T1000 (cell line): Measurements from ENCODE around the gene KLHL29.

Experiments
- DNase-seq: peaks from one replicate; lab custom pipeline; 2025; ENCODE audit warnings: mixed read lengths; lab: John Stamatoyannopoulos, UW

Gene KLHL29

DNA sequence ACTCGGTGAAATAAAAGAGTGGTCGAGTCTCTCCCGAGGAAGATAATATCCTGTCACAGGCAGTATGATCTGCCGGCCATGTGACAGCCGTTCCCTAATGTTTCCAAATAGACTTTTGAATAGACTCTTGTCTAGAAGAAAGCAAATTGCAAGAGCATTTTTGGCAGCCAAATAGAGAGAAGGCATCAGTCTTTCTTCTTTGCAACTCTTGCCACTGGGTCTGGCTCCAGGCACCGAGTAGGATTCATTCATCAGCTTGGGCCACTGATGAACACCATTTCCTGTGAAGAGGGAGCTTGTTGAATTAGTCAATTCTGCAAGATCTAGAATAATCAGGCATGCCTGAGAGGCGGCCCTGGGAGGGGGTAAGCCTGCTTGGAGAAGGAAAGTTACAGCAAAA, 165.6 kb downstream of the KLHL29 start:
- no peak for DNase-seq

DNA sequence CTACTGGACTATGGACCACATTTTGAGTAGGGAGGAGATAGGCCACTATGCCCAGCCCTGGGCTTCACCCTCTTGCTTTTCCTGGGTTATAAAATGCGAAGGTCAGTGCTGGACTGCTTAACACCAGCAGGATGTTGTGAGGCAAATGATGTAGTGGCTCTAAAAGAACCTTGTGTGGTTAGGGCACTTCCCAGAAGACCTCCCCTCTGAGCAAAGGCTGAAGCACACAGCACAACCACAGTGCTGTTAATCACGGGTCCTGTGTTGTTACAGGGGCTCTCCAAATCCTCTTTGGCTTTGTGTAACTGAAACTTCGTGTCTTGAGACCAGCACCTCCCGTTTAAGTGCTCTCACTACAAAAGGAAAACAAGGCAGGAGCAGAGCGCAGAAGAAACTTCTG, 166.9 kb downstream of the KLHL29 start:
- no peak for DNase-seq

DNA sequence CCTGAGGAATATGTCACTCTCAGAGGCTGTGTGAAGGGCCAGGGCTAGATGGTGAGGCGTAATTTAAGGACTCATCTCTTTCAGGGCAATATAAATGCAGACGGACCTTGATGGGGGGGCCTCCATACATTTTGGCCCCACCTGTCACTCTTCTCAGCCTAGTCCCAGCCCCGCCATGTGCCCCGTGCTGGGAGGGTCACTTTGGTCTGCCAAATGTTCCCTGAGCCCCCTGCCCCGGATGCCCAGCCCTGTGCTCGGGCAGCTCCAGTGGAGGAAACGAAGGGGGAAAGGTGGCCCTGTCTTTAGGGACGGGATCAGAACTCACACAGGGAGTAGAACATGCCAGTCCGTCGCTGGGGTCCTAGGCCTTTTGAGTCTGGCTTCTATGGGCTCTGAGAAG, 168.6 kb downstream of the KLHL29 start:
- no peak for DNase-seq

DNA sequence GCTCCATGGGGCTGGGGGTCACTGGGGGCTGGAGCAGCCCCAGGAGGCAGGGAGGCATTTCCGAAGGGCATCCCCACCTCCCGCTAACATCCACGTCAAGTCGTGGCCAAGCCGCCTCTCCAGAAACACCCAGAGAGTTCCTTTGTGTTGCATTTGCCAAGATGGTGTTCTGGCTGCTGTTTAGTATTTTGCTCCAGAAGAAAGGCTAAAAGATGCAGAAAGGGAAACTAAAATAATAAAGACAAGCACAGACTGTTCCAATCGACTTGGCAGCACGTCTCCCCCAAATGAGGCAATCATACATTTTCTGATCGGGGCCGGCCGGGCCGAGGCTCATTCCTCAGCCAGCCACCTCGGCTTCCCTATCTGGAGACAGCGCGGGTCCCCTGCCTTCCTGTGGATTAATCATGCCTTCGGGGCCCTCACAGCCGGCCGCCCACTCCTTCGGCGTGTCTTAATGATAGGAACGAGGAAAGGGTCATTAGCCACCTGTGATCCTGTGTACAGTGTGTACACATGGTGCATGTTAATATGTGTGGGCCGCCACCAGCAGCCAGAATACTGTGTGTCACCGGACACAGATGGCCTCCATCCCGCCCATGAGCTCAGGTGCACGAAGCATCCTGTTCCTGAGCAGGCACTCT, 169.2 kb downstream of the KLHL29 start:
- DNase-seq, result no peak

DNA sequence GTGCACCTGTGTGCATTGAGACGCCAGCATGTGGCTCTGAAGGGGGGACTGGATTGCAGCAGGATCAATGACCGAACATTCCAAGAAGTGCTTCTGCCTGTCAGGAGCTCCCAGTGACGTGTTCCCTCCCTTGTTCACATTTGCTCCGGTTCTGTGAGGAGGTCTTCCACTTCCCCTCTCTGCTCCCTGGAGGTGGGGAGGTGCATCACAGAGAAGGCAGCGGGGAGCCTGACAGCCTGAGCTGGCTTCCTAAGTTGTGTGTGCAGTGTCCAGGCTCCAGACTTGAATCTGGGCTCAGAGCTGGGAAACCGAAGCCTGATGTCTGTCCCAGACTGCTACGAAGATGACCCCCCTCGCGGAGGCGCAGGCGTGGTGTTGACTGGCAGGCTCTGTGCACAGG, 171.0 kb downstream of the KLHL29 start:
- no peak for DNase-seq

DNA sequence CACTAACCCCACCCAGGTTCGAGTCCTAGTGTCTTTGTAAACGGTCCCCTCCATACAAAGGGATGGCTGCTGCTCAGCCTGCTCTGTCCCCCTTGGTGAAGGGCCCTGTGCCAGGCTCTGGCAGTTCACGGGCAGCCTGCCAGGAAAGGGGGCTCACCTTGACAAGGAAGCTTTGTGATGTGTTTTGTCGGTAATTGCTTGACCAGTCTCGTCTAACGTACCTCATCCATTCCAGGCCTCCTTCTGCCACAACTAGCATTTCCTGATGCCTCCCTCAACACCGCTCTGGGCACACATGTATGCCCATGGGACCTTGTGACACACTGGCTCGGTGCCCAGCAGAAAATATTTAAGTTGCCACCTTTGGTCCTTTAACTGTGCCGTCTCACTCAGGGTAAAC, 171.9 kb downstream of the KLHL29 start:
- no peak for DNase-seq

DNA sequence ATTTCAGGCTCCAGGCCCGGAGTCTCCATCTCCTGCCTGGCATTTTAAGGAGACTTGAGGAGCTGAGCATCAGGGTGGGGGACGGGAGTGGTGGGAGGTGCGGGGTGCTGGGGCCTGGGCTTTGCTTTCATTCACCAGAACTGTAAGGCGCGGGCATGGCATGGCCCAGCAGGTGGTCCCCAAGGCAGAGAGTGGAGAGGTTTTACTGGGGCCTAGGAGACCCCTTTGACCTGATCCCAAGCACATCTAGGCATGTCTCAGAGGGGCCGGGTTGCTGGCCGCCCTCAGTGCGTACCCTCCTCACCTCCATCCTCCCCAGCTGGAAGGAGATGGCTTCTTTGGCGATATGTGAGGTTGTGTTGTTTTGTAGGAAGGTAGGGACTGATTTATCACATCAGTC, 172.5 kb downstream of the KLHL29 start:
- no peak for DNase-seq

- DNase-seq, result no peak
Measured at GRCh38 chr2:23559561-23560239, 174.7 kb downstream of the KLHL29 start.

DNA sequence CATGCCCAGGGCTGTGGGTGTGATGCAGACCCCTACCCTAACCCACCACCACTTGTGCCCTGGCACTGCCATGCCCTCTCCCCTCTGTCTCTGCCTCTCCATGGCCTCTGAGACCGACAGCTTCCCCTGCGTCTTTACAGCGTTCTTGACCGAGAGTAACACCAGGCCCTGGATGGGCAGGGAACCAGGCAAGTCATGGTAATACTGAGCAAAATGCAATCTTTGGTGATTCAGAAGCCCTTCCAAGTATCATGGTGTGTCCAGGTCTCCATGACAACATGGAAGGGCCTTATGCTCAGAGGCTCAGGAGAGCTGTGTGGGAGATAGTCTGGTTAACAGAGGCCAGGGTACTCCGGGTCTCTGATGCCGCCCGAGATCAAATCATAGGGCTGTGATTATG, 176.1 kb downstream of the KLHL29 start:
- DNase-seq, result no peak

DNA sequence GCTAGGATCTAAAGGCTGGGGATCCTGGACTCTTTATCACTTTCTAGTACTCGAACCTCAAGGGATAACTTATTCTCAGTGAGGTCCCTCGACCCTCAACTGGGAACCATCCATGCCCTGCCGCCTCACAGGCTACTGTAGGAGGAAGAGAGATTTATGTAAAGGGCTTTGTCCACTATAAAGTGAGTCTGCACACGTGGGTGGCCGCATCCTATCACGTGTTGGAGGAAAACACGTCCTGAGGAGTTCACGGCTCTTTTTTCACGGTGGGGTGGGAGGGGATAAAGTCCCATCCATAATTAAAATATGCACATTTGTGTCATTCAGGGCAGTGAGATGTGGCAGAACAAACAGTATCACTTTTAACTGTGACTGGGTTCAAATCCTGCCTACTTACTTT, 176.6 kb downstream of the KLHL29 start:
- no peak for DNase-seq

DNA sequence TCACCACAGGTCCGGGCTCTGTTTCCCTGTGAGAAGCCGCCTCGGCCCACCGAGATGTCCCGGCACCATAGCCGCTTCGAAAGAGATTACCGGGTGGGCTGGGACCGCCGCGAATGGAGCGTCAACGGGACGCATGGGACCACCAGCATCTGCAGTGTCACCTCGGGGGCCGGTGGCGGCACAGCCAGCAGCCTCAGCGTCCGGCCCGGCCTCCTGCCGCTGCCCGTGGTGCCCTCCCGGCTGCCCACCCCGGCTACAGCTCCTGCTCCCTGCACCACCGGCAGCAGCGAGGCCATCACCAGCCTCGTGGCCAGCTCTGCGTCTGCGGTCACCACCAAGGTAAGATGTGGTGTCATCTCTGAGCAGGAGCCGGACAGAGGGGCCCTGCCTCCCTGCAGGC, 177.2 kb downstream of the KLHL29 start:
- DNase-seq, result no peak

DNA sequence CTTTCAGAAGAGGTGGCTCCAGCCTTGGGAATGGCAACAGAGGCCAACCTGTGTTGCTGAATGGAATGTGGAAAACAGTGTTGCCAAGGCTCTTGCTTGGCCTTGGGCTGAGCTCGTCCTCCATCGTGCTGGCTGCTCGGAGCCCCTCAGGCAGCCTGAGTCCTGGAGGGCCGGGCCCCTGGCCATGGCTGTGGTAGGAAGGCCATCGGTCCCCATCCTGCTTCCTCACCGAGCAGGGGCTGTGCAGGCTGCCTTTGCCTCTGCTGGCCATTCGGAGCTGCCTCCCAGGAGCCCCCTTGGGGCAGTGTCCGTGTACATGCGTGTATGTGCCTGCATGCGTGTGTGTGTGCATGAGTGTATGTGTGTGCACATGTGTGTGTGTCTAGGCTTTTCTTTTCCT, 178.2 kb downstream of the KLHL29 start:
- DNase-seq, result no peak

DNA sequence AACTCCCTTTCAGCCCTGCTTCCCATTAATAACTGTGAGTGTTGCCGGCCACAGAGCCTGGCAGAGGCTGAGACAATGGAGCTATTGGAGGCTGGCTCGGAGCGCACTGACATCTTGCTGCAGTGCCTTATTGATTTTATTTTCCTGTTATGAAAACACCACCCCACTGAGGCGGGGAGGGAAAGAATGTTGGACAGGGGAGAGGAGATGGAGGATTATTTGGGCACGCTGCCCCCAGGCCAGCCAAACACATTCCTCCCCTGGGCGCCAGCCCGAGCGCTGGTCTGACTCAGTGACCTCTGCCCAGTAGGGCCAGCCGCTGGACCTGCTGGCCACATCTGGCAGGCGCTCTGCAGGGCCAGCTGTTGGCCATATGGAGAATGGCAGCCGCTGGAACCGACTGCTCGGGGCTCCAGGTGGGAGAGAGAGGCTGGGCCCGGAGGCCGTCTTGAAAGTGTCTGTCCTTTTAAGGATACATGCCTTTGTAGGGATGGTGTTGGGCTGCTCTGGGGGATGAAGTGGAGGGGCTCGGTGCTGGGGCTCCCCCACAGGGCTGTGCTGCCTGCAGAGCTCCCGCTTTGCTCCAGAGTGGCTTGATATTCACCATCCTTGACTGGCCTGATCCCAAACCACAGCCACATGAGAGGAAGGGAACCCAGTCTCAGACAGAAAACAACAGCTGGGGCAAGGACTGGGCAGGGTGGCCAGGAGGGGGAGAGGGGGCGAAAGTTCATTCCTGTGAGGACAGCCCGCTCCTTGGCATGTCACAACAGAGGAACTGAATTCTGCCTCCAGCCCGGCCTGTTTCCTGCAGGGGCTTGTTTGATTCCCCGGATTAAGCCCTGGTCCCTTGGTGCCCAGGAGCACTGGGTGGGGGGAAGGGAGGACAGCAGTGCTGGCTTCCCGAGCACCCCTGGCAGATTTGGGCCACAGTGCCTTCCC, 179.0 kb downstream of the KLHL29 start:
- no peak for DNase-seq

DNA sequence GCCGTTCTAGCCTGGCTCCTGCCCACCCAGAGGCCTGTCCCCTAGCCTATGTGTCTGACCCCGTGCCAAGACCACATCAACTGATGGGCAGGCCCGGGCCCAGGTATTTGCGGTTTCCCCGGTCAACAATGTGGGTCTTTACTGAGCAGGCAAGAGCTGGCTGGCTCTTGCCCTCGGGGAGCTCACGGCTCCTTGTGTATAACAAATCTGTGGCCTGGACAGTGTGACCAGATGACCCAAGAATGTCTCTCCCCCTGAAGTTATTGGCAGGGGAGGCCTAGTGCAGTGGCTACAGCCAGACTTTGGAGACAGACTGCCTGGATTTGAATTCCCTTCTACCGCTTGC, 179.6 kb downstream of the KLHL29 start:
- no peak for DNase-seq

DNA sequence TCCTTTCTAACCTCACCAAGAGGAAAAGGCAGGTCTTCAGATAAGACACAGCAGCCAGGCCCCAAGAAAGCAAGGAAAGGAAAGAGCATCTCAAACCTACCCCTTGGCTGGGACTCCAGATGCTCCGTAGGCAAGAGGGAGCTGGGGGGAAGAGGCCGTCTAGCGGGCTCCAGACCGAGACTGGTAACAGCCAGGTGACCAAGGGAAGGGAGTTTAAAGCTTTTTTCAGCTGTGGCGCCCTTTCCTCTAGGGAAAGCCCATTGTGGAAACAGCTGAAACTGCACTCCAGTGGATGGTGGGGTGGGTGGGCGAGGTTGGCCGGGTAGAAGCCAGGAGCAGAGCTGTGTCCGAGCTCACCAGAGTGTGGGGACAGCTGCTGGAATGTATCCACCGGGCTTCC, 180.4 kb downstream of the KLHL29 start:
- no peak for DNase-seq

- DNase-seq, result no peak
Measured at GRCh38 chr2:23565814-23566213, 180.8 kb downstream of the KLHL29 start.

DNA sequence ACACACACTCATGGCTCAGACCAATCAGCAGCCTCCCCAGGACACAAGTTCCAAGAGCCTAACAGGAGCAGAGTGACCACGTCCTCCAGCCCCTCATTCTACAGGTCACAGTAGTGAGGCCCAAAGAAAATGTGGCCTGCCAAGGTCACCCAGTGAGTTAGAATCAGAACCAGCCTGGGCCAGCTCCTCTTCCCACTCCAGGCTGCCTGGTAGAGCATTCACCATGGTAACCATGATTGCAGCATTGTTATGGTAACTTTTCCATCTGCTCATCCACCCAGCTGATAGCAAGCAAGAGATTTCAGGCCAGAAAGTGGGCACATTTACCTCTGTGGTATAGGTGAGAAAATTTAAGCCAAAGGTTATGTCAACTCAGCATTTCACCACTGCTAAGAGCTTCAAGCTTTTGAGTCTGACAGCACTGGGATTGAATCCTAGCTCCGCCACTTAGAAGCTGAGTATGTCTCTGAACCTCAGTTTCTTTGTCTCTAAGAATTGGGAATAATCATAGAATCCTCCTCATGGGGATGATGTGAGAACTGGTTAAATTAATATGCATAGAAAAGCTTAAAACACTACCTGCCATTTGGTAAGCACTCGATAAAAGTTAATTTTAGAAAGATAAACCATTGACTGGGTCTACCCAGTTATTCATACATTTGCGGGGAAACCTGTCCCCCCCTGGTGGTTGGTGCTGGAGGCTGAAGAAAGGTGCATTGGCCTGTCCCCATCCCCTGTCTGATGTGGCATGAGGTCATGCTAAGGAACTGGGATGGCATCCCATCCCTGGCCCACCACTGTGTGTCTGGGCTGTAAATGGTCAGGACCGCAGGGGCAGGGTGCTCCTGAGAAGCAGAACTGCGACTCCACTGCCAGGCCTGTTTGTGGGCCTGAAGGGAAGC, 181.5 kb downstream of the KLHL29 start:
- no peak for DNase-seq

DNA sequence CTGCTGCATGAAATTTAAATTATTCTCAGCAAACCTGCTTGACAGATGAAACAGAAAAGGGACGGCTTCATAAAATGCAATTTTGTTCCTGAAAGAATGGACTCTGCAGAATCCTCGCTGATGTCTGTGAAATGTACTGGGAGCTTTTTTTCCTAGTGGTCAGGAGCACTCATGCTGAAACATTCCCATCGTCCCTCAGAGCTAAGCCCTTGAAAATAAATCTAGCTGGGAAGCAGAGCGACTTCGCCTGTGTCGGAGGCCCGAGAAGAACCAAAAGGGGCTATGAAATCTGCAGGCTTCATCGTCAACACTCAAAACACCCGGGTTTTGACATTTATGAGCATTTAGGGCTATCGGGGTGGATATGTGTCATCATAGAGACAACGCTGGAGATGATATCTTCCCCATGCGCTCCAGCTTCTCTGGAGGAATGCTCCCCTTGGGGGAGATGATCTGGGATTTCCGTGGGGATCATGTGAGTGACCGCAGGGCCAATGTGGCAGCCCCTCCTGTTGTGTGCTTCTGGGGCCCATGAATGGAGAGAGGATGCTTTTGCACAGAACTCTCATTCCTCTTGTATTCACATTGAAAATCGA, 182.3 kb downstream of the KLHL29 start:
- DNase-seq, result no peak

- no peak for DNase-seq
Measured at GRCh38 chr2:23568211-23568610, 183.2 kb downstream of the KLHL29 start.

- no peak for DNase-seq
Measured at GRCh38 chr2:23568626-23569190, 183.7 kb downstream of the KLHL29 start.

DNA sequence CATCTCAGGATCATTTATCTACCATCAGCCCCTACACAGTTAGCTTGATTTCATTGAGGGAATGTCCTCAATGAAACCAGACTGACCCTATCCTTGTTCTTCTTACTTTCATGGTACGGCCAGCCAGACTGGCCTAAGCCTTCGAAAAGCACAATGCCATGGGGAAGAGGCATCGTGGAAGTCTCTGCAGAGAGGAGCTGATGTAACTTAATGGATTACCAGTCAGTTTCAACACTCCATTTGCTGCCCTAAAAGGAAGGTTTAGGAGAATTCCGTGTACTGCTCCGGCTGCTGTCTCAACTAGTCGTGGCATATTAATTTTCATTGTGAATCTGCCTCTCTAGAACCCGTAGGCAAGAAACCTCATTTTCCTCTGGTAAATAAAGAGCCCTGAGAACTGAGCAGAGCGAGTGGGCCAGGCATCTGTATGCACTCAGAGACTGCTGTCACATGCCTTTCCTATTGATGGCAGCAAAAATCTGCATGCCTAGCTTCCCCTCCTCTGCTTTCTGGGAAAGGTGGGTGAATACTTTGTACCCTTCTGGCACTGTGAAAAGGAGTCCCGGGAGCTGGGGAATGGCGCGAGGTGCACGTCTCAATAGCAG, 184.9 kb downstream of the KLHL29 start:
- DNase-seq, result no peak
